ENCODE results near the gene DLD.
A peak's percentile ranks its signal among the peaks of the same experiment; 100 is the strongest.
"Not testable (repeated sequence)": the region's sequence is repeated elsewhere in the genome, so short reads cannot be mapped to it uniquely, and the experiment has no call there.

The DLD gene

DNA sequence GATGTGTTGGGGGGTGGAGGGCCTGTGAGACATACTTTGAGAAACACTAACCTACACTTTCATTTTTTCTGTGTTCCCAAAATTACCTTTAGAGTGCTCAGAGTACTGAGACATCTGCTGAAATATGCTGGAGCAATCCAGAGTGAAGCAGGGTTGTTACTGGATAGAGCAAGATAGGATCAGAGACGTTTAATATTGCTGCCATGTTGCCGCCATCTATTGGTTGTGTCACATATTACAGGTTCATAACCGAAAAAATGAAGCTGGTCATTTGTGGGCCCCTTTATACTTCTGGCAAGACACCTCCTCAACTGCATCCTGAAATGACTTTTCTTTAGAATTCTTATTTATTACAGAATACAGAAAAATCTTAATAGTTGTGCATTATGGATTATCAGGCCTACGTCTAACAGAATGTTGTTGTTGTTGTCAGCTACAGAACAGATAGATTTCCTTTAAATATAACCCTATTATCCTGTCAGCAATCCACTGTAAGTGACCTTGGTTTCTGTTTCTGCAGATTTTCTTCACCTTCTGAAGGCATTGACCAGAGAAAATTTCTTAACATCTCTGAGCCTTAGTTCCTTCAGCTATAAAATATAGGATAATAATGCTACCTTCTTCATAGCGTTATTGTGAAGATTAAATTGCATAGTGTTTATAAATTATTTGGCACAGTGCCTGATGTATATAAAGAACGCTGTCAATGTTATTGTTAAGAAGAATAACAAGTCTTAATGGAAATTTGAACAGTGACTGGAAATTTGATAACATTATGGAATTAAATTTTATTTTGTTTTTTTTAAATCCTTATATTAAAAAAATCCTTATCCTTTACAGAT, 16.2 kb upstream of the DLD start:
- peak; percentile 61 for DNase-seq

DNA sequence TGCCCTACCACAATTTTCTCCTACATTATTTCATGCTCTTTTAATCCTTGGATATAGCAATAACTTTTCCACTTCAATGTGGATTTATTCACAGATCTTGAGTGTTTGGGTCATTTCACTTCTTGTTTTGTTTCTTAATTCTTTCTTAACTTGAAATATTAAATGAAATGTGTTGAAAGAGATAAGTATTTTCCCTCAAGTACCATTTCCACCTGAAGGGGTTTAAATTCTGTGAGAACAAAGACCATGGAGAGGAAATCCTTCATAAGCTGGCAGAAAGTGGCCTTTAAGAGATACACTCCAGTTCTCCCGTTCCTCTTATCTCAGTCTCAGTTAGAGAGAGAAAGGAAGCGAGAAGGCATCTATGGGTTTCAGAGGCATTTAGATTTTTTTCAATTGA, 14.1 kb upstream of the DLD start:
- DNase-seq, result no peak

DNA sequence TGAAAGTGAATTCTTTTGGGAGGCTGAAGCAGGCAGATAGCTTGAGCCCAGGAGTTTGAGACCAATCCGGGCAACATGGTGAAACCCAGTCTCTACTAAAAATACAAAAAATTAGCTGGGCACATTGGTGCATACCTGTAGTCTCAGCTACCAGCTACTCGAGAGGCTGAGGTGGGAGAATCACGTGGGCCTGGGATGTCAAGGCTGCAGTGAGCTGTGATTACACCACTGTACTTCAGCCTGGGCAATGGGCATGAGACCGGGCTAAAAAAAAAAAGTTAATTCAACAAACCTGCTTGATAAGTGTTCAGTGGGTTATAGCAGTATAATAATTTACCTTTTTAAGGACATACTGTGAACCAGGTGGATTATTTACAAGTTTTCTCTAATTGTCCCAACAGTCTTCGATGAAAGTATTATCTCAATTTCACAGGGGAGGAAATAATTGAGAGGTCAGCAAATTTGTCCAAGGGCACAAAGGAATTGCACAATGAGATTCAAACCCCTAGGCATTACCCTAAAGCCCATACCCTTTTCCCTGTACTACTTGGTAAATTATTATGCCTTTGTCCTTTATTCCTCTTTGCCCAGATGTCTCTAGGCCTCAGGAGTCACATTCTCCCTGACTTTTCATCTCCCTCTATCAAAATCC, 13.1 kb upstream of the DLD start:
- no peak for DNase-seq

DNA sequence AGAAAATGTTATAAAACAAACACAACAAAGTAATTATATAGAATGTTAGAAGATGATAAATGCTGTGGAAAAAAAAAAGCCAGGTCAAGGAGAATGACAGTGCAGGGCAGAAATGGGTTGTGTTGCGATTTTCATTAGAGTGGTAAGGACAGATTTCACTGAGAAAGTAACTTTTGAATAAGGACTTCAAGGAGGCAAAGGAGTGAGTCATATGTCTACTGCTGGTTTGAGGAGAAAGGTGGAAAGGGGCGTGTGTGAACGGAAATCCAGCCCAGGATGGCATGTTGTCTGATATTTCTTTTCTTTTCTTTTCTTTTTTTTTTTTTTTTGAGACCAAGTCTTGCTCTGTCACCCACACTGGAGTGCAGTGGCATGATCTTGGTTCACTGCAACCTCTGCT, 12.3 kb upstream of the DLD start:
- no peak for DNase-seq

DNA sequence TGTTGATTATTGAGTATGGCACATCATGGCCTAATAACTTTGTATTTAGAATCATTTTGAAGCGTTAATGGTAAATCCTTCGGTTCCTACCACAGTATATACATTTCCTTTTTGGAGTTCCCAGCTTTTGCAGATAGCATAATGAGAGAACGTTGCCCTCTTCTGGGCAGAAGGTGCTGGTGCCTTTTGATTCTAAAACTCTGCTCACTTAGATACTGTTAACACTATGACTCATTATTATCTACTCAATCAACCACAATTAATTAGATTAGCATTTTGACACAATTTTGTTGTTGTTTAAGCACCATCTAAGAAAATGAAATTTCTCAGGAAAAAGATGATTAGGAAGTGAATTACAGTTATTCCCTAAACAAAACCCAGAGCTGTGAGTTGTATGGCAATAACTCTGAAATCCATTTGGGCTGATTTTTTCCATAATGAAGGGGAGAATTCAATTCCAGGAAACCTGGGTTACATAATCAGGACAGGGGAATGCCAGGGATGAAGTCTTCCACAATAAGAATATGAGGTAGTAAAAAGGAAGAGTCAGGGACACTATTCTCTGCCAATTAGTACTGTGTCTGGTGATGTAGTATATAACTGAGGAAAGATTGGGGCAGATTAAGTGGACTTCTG, 11.5 kb upstream of the DLD start:
- DNase-seq, result peak; percentile 61

DNA sequence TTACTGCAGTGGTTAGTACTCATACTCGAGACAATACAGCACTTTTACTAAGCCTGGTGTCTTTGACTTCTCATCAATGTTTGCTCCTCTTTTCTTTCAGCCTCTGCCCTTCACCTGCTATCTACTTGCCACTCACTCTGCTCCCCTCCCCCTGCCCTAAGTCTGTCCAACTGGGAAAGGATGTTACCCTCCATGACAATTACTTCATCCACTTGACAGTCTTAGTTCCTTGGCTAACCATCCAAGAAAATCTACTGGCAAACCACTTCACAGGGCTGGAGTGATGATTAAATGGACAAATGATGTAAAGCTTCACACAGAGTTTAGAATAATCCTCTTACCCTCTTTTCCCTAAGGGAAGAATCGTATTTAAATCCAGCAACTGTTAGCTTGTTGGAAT, 8.2 kb upstream of the DLD start:
- DNase-seq, result no peak

DNA sequence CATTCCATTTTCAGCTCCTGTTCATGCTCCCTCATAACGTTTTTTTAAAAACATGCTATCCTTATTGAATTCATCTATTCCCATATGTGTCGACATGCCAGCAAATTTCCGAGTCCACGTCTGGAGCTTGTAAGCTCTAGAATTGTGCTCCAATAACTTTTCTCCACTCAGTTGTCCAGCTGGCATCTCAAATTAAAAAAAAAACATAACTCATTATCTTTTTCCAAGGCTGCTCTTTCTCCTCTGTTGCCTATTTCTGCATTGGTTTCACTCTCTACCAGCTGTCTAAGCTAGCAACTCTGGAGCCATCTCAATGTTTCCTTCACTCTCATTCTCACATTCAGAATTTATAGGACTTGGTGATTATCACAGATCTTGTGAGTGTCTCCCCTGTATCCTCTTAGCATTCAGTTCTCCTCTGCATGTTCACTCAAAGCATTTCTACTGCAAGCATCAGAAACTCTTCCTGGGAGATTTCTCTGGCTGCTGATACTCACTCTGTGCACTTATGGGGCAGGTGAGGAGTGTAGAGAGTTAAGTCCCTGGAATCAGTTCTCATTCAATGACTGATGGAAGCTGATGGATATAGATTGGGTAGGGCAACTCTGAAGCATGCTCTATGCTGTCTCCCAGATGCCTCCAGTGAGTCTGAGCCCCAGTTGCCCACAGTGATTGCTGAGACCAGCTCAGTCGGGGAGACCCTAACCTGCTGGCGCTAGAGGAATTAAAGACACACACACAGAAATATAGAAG, 6.7 kb upstream of the DLD start:
- no peak for DNase-seq

DNA sequence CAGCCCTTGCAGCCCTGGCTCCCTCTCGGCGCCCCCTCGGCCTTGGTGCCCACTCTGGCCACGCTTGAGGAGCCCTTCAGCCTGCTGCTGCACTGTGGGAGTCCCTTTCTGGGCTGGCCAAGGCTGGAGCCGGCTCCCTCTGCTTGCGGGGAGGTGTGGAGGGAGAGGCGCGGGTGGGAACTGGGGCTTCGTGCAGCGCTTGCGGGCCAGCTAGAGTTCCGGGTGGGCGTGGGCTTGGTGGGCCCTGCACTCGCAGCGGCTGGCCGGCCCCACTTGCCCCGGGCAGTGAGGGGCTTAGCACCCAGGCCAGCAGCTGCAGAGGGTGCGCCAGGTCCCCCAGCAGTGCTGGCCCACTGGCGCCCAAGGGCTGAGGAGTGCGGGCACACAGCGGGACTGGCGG, 3.2 kb upstream of the DLD start:
- not testable (repeated sequence) for DNase-seq

DNA sequence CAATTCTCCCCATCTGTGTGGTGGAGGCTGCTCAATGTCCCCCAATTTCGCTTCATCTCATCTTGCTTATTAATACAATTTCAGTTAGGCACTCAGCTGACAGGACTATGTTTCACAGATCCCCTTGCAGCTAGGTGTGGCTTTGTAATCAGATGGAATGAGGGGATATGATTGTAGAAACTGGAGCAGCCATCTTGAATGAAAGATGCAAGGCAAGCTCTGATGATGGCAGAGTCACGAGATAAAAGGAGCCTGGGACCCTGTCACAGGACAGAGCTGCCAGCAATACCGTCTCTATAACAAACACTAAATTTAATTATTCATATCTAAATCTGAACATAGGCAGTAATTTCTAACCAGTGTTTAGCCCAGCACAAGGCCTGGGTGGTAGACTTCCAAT, 991 bp upstream of the DLD start:
- DNase-seq, result no peak

DNA sequence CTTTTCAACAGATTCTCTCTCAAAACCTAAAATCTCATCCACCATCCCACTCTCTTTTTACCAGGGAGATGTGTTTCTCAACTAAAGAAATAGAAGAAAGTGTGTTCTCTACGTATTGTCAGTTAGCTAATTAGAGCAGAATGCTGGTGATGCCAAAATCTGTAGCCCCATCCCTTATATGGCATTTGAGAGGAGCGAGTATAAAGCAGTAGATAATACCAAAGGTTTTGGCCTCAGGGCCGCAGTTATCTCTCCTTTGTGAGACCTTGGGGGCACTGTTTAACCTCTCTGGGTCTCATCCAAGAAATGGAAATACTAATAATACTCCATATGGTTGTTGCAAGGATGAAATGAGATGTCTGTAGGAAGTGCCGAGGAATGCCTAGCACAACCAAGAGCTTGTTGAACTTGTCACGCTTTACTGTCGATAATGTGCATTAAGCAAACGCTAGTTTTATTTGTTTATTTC, 456 bp upstream of the DLD start:
- no peak for DNase-seq

DNA sequence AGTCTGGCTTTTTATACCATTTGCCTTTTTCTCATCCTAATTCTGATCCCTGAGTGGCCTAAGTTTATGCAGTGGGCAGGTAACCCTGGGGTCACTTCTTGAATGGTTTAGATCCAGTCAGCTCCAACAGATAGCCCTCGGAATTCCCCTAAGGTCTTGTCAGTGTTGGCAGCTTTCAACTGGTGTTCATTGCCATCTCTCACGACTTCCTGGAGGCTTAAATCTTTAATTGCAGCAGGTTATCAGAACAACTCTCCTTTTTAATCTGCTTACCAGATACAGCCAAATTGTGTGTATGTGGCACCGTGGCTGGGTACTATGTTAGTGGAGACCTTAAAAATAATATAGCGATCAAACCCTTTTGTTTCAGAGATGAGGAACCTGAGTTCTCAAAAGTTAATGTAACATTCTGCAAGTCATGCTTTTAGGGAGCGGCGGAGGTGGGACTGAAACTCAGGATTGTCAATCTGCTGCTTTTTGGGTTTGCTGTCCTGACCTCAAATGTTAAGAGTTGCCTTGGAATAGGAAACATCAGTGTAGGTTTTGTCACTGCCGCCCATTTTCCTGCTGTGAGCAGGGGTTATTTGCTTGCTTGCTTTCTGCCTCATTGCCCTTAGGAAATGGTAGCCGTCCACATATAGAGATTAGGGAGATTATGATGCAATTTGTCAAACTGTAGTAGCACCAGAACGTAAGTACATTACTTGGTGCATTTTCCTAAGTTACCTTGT, 818 bp downstream of the DLD start:
- DNase-seq, result peak; percentile 15

DNA sequence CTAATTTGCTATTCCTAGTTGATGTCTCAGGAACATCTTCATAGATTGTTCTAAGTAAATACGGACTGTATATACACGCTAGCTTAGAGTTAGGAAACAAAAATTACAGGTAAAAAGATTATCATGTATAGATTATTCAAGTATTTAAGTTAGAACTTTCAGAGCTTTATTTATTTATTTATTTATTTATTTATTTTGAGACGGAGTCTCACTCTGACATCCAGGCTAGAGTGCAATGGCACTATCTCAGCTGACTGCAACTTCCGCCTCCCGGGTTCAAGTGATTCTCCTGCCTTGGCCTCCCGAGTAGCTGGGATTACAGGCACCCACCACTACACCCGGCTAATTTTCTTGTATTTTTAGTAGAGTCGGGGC, 1.4 kb downstream of the DLD start:
- DNase-seq, result not testable (repeated sequence)

DNA sequence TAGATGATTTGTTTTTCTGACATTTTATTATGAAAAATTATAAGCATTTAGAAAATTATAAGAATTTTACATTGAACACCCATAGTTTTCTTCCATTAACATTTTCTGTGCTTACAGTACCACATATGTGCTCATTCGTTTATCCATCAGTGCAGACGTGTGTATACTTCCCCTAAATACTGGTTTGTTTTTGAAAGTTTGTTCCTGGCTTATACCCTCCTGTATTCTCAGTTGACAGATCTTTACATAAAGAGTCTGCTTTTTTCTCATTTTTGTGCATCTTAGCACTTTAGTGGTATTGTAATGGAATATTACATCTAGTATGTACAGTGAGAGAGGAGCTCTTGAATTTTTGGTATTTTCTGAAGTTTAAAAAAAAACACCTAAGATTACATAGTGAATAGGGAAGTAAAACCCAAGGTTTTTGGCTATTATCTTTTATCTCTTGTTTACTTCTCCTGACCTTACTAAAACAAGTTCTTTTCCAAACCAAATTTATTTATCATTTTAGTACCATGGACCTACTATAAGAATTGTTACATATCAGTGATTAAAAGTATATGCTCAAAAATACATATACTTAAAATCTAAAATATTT, 8.1 kb downstream of the DLD start:
- no peak for DNase-seq

DNA sequence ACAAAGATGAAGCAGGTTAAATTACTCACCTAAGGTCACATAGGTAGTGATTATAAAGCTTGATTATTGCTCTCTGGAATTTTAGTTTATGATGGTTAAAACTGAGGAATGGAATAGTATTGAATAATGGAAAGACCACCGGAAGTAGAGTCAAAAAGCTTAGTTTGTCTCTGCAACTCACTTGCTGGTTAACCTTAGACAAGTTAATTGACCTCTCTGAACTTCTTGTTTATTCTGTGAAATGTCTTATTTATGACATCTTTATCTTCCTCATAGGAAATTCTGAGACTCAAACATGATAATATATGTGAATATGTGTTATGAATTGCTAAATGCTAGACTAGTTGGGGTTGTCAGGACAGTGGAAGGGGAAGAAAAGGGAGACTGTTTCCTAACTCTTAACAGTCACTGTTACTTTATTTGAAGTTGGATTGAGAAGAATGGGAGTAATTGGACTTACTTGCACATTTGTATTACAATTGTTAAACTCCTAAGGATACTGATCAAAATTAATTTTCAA, 9.6 kb downstream of the DLD start:
- no peak for DNase-seq

DNA sequence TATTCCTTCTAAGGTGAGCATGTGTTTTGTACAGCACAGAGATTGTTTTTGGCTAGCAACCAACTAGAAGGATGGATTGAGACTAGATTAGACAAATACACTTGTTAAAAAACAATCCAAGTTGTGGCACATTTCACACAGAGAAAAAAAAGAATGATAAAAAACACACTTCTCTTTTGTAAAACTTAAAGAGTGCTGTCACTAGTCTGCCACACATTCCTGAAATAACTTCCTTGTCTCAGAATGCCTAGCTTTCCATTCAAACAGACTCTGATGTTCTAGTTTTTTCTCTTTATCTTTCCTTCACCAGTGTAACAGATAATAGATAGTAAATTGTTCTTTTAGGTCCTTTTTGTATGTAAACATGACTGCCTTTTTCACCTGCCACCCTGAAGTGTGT, 11.4 kb downstream of the DLD start:
- no peak for DNase-seq

DNA sequence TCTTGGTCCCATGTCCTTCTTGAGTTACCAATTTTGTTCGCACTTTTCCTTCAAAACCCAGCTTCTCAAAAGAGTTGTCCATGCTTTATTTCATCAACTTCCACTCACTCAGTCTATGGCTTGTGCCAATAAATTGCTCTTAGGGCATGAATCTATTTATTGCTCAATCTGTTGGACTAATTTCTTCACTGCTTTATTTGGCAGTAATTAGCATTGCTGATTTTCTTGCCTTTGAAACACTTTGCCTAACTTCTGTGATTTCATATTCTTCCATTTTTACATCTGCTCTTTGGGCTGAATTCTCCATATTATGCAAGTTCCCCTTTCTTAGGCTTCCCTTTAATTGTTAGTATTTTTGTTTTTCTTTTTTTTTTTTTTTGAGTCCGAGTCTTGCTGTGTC, 16.8 kb downstream of the DLD start:
- DNase-seq, result no peak

DNA sequence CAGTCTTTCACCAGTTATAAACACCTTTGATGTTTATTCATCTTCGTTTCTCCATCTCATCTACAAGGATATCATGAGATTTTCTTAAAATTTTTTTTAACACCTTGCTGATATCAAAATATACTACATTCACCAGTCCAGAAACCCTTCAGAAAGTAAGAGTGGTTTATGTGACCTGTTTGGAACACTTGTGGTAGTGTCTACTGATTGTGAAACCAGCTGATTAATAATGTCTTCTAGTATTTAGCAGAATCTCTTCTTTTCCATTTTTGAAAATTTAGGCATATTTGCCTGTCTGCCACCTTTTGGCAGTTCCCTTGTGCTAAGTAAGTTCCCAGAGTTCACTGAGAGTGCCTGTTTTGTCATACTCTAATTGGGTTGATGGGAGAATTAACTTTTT, 18.5 kb downstream of the DLD start:
- DNase-seq, result no peak

DNA sequence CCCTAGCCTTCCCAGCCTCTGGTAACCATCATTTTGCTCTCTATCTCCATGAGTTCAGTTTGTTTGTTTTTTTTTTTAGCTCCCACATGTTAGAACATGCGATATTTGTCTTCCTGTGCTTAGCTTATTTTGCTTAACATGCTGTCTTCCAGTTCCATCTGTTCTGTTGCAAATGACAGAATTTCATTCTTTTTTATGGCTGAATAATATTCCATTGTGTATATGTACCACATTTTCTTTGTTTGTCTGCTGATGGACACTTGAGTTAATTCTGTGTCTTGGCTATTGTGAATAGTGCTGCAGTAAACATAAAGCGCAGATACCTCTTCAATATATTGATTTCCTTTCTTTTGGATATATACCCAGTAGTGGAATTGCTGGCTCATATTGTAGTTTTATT, 21.0 kb downstream of the DLD start:
- no peak for DNase-seq

DNA sequence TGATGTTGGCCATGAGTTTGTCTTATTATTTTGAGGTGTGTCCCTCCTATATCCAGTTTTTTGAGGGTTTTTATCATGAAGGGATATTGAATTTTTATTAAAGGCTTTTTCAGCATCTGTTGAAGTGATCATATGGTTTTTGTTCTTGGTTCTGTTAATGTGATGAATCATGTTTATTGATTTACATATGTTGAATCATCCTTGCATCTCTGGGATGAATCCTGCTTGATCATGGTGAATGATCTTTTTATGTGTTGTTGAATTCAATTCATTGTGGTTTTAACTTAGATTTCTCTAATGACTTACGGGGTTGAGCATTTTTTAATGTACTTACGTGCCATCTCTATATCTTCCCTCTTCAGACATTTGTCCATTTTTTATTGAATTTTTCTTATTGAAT, 22.9 kb downstream of the DLD start:
- DNase-seq, result peak; percentile 71

DNA sequence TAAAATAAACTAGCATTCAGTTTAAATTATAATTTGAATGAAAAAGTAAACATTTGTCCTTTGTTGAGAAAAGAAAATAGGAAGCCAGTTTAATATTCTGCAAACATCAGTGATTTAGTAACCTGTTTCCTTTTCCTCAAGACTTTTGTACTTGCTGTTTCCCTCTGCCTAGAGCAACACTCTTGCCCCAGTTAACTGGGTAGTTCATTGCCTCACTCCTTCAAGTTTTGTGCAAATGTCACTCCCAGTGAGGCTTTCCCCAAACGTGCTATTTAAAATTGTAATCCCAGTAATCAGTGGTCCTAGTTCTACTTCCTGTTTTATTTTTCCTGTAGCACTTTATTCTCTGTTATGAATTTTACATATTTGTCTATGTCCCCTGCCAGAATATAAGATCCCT, 23.8 kb downstream of the DLD start:
- no peak for DNase-seq

DNA sequence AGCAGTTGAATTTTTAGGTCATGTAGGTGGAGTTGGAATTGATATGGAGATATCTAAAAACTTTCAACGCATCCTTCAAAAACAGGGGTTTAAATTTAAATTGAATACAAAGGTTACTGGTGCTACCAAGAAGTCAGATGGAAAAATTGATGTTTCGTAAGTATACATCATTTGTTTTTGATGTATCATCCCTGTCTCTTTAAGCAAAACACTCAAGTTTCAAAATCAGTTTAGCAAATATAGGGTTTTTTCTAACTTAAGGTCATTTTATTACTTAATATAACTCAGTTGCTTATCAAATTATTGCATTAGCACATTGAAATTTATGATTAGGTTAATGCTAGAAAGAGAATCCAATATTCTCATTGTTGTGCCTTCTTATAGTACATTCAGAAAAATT, 24.6 kb downstream of the DLD start:
- no peak for DNase-seq
